ENCODE data around the gene TMEM132A.

Gene TMEM132A

DNA sequence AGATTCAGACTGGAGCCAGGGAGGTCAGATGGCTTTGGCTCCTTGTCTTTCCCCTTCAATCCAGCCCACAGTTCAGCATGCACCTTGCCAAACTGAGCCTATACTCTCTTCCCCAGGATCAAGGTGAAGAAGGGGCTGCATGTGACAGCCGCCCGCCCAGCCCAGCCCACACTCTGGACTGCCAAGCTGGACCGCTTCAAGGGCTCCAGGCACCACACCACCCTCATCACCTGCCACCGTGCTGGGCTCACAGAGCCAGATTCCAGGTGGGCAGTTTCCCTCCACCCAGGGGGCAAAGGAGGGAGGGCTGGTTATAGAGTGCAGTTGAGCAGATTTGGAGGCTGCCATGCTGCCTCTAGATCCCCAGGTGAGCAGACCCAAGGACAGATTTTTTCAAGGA is 6.1 kb downstream of the TMEM132A start:
- H3K9ac ChIP-seq (ENCODE audit: low read length) = no peak overlapping the region
- H4K20me1 ChIP-seq (ENCODE audit: insufficient read depth, low read length) = no peaks in the 10 kb centered on the region
- no peak overlapping the region for H2AFZ ChIP-seq (ENCODE audit: low read length)
- H3F3A ChIP-seq (ENCODE audit: insufficient read depth, low read length) = peaks cover 2% of the 10 kb centered on the region; the same call in 1 of the 2 replicates
- no peak overlapping the region for H3K27ac ChIP-seq (ENCODE audit: low read length)
- H3K27me3 ChIP-seq (replicated peaks; ENCODE audit: insufficient read depth, low read length) = peaks cover 27% of the 10 kb centered on the region
- H3K4me1 ChIP-seq (ENCODE audit: low read length) = no peaks in the 10 kb centered on the region
- no peaks in the 10 kb centered on the region for H3K36me3 ChIP-seq (replicated peaks; ENCODE audit: insufficient read depth, low read length)
- H3K9me2 ChIP-seq (replicated peaks; ENCODE audit: insufficient read depth, low read length) = no peaks in the 10 kb centered on the region
- TF ChIP-seq, protein P1, sequence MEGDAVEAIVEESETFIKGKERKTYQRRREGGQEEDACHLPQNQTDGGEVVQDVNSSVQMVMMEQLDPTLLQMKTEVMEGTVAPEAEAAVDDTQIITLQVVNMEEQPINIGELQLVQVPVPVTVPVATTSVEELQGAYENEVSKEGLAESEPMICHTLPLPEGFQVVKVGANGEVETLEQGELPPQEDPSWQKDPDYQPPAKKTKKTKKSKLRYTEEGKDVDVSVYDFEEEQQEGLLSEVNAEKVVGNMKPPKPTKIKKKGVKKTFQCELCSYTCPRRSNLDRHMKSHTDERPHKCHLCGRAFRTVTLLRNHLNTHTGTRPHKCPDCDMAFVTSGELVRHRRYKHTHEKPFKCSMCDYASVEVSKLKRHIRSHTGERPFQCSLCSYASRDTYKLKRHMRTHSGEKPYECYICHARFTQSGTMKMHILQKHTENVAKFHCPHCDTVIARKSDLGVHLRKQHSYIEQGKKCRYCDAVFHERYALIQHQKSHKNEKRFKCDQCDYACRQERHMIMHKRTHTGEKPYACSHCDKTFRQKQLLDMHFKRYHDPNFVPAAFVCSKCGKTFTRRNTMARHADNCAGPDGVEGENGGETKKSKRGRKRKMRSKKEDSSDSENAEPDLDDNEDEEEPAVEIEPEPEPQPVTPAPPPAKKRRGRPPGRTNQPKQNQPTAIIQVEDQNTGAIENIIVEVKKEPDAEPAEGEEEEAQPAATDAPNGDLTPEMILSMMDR (IDR thresholded peaks at IDR 0.05; ENCODE audit: low read length) = no peak
- TF ChIP-seq EZH2phosphoT487 (IDR thresholded peaks at IDR 0.05; ENCODE audit: low read length) (no peak), EZH2 (optimal IDR thresholded peaks at IDR 0.05; ENCODE audit: low read depth, low read length) (no peak)
- no peaks in the 10 kb centered on the region for H3K9me3 ChIP-seq (replicated peaks; ENCODE audit: insufficient read depth, low read length)
- no peak overlapping the region for H3K4me3 ChIP-seq (ENCODE audit: low read length)
- H3K4me2 ChIP-seq (ENCODE audit: low read depth, low read length) = no peak overlapping the region
- DNase-seq = no peak
- no peaks in the 10 kb centered on the region for H3K79me2 ChIP-seq (ENCODE audit: low read length)

DNA sequence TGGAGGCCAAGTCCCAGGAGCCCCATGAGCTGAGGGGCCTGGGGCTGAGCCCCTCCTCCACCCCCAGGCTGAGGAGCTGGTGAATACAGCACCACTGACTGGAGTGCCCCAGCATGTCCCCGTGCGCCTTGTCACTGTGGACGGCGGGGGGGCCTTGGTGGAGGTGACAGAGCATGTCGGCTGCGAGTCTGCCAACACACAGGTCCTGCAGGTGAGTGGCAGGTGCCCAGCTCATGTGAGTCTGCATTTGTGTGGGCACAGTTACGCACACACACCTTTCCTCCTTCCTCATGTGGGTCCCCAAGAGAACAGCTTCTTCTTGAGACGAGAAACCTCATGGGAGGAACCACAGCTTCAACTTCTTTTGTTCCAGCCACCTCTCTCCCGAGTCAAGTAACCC is 7.7 kb downstream of the TMEM132A start:
- H3F3A ChIP-seq (ENCODE audit: insufficient read depth, low read length) = no peaks in the 10 kb centered on the region
- no peaks in the 10 kb centered on the region for H3K79me2 ChIP-seq (ENCODE audit: low read length)
- no peak overlapping the region for H3K4me2 ChIP-seq (ENCODE audit: low read depth, low read length)
- DNase-seq = no peak
- H3K27ac ChIP-seq (ENCODE audit: low read length) = no peak overlapping the region
- no peak overlapping the region for H2AFZ ChIP-seq (ENCODE audit: low read length)
- H3K9ac ChIP-seq (ENCODE audit: low read length) = no peak overlapping the region
- H3K27me3 ChIP-seq (replicated peaks; ENCODE audit: insufficient read depth, low read length) = peaks cover 31% of the 10 kb centered on the region
- no peaks in the 10 kb centered on the region for H4K20me1 ChIP-seq (ENCODE audit: insufficient read depth, low read length)
- TF ChIP-seq EZH2 (optimal IDR thresholded peaks at IDR 0.05; ENCODE audit: low read depth, low read length) (no peak), EZH2phosphoT487 (IDR thresholded peaks at IDR 0.05; ENCODE audit: low read length) (no peak)
- TF ChIP-seq, protein P1 (IDR thresholded peaks at IDR 0.05; ENCODE audit: low read length) = no peak
- no peaks in the 10 kb centered on the region for H3K9me3 ChIP-seq (replicated peaks; ENCODE audit: insufficient read depth, low read length)
- H3K4me1 ChIP-seq (ENCODE audit: low read length) = no peaks in the 10 kb centered on the region
- H3K9me2 ChIP-seq (replicated peaks; ENCODE audit: insufficient read depth, low read length) = no peaks in the 10 kb centered on the region
- no peaks in the 10 kb centered on the region for H3K36me3 ChIP-seq (replicated peaks; ENCODE audit: insufficient read depth, low read length)
- no peak overlapping the region for H3K4me3 ChIP-seq (ENCODE audit: low read length)

DNA sequence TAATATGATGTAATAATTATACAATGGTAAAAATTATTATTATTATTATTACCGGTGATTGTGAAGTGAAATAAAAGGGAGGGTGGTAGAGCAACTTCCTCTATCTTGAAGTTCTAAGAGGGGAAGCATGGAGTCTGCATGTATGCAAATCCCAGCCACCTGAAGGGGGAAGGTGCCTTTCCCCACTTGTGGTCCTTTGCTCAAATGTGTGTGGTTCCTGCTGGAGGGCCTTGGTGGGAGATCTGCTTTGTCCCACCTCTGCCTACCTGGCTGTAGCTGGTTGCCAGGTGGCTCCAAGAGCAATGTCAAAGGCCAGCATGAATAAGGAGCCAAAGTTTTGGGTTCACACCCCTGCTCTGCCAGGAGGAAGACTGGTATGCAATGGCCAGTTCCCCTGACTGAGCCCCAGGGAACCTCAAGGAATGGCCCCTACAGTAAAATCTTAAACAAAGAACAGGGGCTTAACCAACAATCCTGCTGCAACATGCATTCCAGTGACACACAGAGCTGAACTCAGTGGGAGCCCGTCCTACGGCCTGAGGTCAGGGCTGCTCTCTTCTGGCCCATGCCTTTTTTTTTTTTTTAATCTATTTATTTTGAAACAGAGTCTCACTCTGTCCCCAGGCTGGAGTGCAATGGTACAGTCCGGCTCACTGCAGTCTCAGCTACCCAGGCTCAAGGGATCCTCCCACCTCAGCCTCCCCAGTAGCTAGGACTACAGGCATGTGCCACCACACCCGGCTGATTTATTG is 8.5 kb downstream of the TMEM132A start:
- no peaks in the 10 kb centered on the region for H3K36me3 ChIP-seq (replicated peaks; ENCODE audit: insufficient read depth, low read length)
- H3K27ac ChIP-seq (ENCODE audit: low read length) = no peak overlapping the region
- no peak overlapping the region for H2AFZ ChIP-seq (ENCODE audit: low read length)
- H3K9me3 ChIP-seq (replicated peaks; ENCODE audit: insufficient read depth, low read length) = no peaks in the 10 kb centered on the region
- no peak overlapping the region for H3K4me3 ChIP-seq (ENCODE audit: low read length)
- H3K27me3 ChIP-seq (replicated peaks; ENCODE audit: insufficient read depth, low read length) = peaks cover 36% of the 10 kb centered on the region
- no peaks in the 10 kb centered on the region for H3K9me2 ChIP-seq (replicated peaks; ENCODE audit: insufficient read depth, low read length)
- no peak overlapping the region for H3K4me2 ChIP-seq (ENCODE audit: low read depth, low read length)
- no peak overlapping the region for H3K9ac ChIP-seq (ENCODE audit: low read length)
- no peak for TF ChIP-seq EZH2phosphoT487 (IDR thresholded peaks at IDR 0.05; ENCODE audit: low read length)
- TF ChIP-seq, protein P1 (IDR thresholded peaks at IDR 0.05; ENCODE audit: low read length) = no peak
- no peak for TF ChIP-seq EZH2 (optimal IDR thresholded peaks at IDR 0.05; ENCODE audit: low read depth, low read length)
- no peaks in the 10 kb centered on the region for H3K79me2 ChIP-seq (ENCODE audit: low read length)
- H4K20me1 ChIP-seq (ENCODE audit: insufficient read depth, low read length) = no peaks in the 10 kb centered on the region
- no peaks in the 10 kb centered on the region for H3K4me1 ChIP-seq (ENCODE audit: low read length)
- no peak for DNase-seq
- no peaks in the 10 kb centered on the region for H3F3A ChIP-seq (ENCODE audit: insufficient read depth, low read length)
